HUES6 (cell line): Measurements from ENCODE around the gene OTOP1.
"Not testable (repeated sequence)": the region's sequence is repeated elsewhere in the genome, so short reads cannot be mapped to it uniquely, and the experiment has no call there.

ENCODE experiments used
- H3K27ac ChIP-seq: 2 replicates; pipeline ENCODE4 v1.7.0; 2013; ENCODE audit warnings: low read depth, mild to moderate bottlenecking, low read length, inconsistent platforms
- H3K27me3 ChIP-seq: 2 replicates; pipeline ENCODE4 v1.6.1; 2013; ENCODE audit warnings: low read length; ENCODE audit not compliant: control insufficient read depth, insufficient read depth
- H3K36me3 ChIP-seq: 2 replicates; pipeline ENCODE4 v1.6.1; 2013; ENCODE audit warnings: low read length; ENCODE audit not compliant: control insufficient read depth, insufficient read depth
- H3K4me1 ChIP-seq: 2 replicates; pipeline ENCODE4 v1.6.1; 2013; ENCODE audit warnings: low read length; ENCODE audit not compliant: control insufficient read depth, insufficient read depth
- H3K4me3 ChIP-seq: 2 replicates; pipeline ENCODE4 v1.5.1; 2013; ENCODE audit warnings: low read depth, low read length
- H3K9ac ChIP-seq: one replicate; pipeline ENCODE4 v1.6.1; 2013; ENCODE audit warnings: mild to moderate bottlenecking, low read length
- H3K9me3 ChIP-seq: 2 replicates; pipeline ENCODE4 v1.6.1; 2013; ENCODE audit warnings: low read depth, low read length; ENCODE audit not compliant: control insufficient read depth, insufficient read depth

The OTOP1 gene

DNA sequence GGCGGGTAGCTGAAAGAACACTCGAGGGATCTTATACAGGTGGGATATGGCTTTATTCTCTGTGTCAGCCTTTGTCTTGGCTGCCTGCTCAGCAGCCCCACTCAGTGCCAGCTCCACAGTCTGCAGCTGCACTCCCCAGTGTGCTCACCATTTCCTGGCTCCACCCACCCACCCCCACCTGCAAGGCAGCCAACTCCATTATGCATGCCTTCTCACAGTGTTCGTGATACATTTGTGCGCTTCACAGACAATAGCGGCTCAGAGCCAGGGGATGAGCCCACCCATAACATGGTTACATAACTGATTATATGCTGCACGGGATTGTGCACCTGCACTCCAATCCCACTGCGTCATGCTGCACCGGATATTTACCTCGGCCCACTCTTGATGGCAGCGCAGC is 30.1 kb upstream of the OTOP1 start:
- Histone ChIP-seq H3K4me1 (no peaks in the 10 kb centered on the region), H3K9me3 (no peaks in the 10 kb centered on the region), H3K4me3 (no peak overlapping the region), H3K9ac (no peak overlapping the region), H3K27ac (no peak overlapping the region), H3K27me3 (no peaks in the 10 kb centered on the region), H3K36me3 (no peaks in the 10 kb centered on the region)

DNA sequence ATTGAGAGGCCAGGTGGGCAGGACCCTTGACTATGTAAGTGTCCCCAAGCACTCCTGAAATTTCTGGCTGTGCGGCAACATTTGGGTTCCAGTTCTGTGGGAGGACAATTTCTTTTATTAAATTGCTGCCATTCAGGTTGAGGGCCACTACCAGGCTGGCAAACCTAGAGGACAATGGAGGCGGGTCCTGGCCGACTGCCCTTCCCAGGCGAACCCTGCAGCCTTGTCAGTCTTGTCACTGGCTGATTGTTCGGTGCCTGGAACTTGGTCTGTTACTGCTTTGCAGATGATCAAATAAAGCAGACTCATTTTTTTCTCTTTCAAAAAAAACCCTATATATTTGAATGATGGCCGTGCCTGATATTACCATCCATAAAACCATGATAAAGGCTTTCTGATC is 27.9 kb upstream of the OTOP1 start:
- Histone ChIP-seq H3K27me3 (peaks cover 5% of the 10 kb centered on the region; the same call in 1 of the 2 replicates), H3K9me3 (no peaks in the 10 kb centered on the region), H3K36me3 (no peaks in the 10 kb centered on the region), H3K4me1 (no peaks in the 10 kb centered on the region), H3K4me3 (no peak overlapping the region), H3K27ac (no peak overlapping the region), H3K9ac (no peak overlapping the region)

DNA sequence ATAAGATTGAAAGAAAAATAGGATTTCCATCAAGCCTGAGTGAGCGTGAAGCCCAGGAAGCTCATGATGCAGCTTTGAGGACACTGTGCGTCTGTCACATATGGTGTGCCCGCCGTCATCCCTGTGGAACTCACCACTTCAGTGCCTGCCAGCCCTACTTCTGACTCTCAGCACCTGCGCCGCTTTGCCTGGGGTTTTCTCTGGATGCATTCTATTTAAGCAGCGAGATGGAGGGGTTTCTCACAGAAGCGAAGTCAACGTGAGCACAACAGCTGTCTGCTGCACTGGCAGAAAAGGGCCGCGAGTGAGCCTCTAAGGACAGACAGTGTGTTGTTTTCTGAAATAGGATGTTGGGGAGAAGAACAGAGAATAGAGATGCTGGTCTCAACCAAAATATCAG is 27.5 kb upstream of the OTOP1 start:
- H3K27ac ChIP-seq = no peak overlapping the region
- no peaks in the 10 kb centered on the region for H3K9me3 ChIP-seq
- no peak overlapping the region for H3K9ac ChIP-seq
- H3K36me3 ChIP-seq = no peaks in the 10 kb centered on the region
- no peak overlapping the region for H3K4me3 ChIP-seq
- peaks cover 5% of the 10 kb centered on the region; the same call in 1 of the 2 replicates for H3K27me3 ChIP-seq
- 0 out of 2 replicates have a peak, but pooled peaks cover under 1% of the 10 kb centered on the region for H3K4me1 ChIP-seq

GRCh38 chr4:4249866-4250265 is 23.1 kb upstream of the OTOP1 start:
- H3K4me1 ChIP-seq = peaks cover 7% of the 10 kb centered on the region; the same call in 1 of the 2 replicates
- H3K27me3 ChIP-seq = peaks cover 5% of the 10 kb centered on the region; the same call in 1 of the 2 replicates

DNA sequence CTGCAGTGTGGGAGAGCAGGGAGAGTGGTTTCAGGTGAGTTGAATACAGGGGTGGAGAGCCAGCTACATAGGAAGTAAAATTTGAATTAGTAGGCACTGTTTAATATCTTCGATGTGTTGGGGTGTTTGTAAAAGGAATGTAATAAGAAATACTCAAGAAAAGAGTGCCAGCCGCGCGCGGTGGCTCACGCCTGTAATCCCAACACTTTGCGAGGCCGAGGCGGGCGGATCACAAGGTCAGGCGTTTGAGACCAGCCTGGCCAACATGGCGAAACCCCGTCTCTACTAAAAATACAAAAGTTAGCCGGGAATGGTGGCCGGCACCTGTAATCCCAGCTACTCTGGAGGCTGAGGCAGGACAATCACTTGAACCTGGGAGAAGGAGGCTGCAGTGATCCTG is 22.6 kb upstream of the OTOP1 start:
- H3K27me3 ChIP-seq, H3K9me3 ChIP-seq, H3K4me1 ChIP-seq, H3K27ac ChIP-seq, H3K9ac ChIP-seq: not testable (repeated sequence)
- Histone ChIP-seq H3K4me3 (peak overlapping the region; percentile 81), H3K36me3 (peaks cover 16% of the 10 kb centered on the region)

More at GRCh38 chr4:4249866-4250265, 23.1 kb upstream of the OTOP1 start:
- no peaks in the 10 kb centered on the region for H3K9me3 ChIP-seq
- H3K27ac ChIP-seq = no peak overlapping the region
- H3K36me3 ChIP-seq = peaks cover 11% of the 10 kb centered on the region
- no peak overlapping the region for H3K4me3 ChIP-seq
- no peak overlapping the region for H3K9ac ChIP-seq

- Histone ChIP-seq H3K9ac (peak overlapping the region; percentile 96), H3K27me3 (peaks cover 5% of the 10 kb centered on the region; the same call in 1 of the 2 replicates), H3K4me3 (peak overlapping the region; percentile 81), H3K27ac (peak overlapping the region; percentile 82), H3K9me3 (no peaks in the 10 kb centered on the region), H3K4me1 (peaks cover 7% of the 10 kb centered on the region; the same call in 1 of the 2 replicates), H3K36me3 (peaks cover 21% of the 10 kb centered on the region)
Observed at GRCh38 chr4:4248885-4249203, 22.1 kb upstream of the OTOP1 start.

DNA sequence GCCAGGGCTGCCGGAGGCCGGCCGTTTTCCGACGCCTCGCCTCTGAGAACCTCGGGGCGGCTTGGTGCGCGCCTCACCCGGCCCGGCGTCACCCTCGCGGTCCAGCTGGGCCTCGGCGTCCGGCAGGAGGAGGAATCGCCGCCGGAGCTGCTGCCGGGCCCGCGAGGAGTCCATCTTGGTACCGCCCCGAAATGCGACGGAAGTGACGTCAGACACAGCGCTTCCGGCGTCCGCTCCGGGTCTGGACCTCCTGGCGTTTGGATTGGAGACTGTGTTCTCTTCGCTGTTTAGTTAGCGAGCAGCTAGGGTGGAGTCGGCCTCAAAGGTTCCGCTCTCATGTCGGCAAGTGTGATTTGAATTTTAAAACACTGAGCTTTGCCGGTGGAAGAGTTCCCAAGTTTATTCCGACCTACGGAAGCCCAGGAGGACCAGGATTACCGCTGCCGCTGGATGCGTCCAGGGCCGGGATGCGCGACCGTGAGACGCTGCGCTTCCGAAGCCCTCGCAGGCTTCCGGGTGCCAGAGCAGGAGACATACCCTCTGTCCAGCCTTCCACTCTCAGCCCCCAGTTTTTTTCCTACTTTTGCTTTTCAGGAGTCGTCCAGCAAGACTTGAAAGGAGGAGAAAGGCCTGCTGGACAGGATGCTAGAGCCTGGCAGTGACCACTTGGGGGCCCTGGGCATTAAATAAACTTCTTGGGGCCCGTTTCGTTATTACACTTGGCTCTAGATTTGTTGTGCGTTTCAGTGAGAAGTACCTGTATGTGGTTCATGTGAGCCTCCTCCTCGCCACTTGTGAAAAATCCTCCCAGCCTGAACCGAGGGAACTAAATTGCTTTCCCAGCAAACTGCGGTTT is 21.5 kb upstream of the OTOP1 start, which contains the start of gene TMEM128:
TSS of gene TMEM128 (minus strand) at position 195 of the 856 bp plus-strand sequence. CDS start at position 174, 21 bp downstream.
- Histone ChIP-seq H3K9me3 (no peaks in the 10 kb centered on the region), H3K9ac (peak within 1 kb of the TSS; percentile 96), H3K27ac (peak within 1 kb of the TSS; percentile 82), H3K4me1 (peaks cover 7% of the 10 kb centered on the region; the same call in 1 of the 2 replicates), H3K27me3 (peaks cover 5% of the 10 kb centered on the region; the same call in 1 of the 2 replicates), H3K4me3 (peak within 1 kb of the TSS; percentile 81), H3K36me3 (peaks cover 27% of the 10 kb centered on the region)

GRCh38 chr4:4247696-4248028 is 20.9 kb upstream of the OTOP1 start:
- peaks cover 5% of the 10 kb centered on the region; the same call in 1 of the 2 replicates for H3K27me3 ChIP-seq
- H3K9ac ChIP-seq = peak overlapping the region; percentile 96
- H3K4me1 ChIP-seq = peaks cover 7% of the 10 kb centered on the region; the same call in 1 of the 2 replicates
- H3K27ac ChIP-seq = peak overlapping the region; percentile 82
- H3K36me3 ChIP-seq = peaks cover 28% of the 10 kb centered on the region
- peak overlapping the region; percentile 81 for H3K4me3 ChIP-seq
- H3K9me3 ChIP-seq = no peaks in the 10 kb centered on the region

DNA sequence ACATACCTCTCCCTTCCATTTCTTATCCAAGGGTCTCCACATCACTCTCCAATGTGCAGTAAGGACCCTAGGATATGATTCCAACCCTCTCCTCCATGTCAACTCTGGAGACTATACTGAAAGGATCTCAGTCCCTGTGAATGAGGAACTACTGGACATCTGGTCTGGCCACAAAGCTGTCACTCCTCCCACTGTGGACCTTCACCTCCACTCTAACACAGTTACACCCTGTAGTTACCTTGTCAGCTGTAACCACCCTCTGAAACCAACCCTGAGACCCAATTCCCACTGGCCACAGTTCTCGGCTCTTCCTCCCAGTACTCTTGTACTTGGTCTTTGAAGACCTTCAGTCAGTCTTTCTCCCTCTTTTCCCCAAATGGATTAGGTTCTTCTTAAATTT is 18.4 kb upstream of the OTOP1 start:
- H3K9ac ChIP-seq = no peak overlapping the region
- H3K4me1 ChIP-seq = peaks cover 7% of the 10 kb centered on the region; the same call in 1 of the 2 replicates
- H3K4me3 ChIP-seq = no peak overlapping the region
- H3K27ac ChIP-seq = no peak overlapping the region
- H3K9me3 ChIP-seq = no peaks in the 10 kb centered on the region
- no peaks in the 10 kb centered on the region for H3K27me3 ChIP-seq
- peaks cover 48% of the 10 kb centered on the region for H3K36me3 ChIP-seq

GRCh38 chr4:4239551-4239950 is 12.8 kb upstream of the OTOP1 start:
- H3K9ac ChIP-seq, H3K27ac ChIP-seq, H3K9me3 ChIP-seq, H3K27me3 ChIP-seq, H3K4me3 ChIP-seq, H3K4me1 ChIP-seq: not testable (repeated sequence)
- peaks cover 58% of the 10 kb centered on the region for H3K36me3 ChIP-seq

GRCh38 chr4:4233610-4234009 is 6.9 kb upstream of the OTOP1 start:
- no peaks in the 10 kb centered on the region for H3K4me1 ChIP-seq
- H3K9me3 ChIP-seq = peaks cover 13% of the 10 kb centered on the region; the same call in 1 of the 2 replicates
- peaks cover 14% of the 10 kb centered on the region for H3K36me3 ChIP-seq
- H3K9ac ChIP-seq = no peak overlapping the region
- H3K27me3 ChIP-seq = peaks cover 26% of the 10 kb centered on the region
- H3K27ac ChIP-seq = no peak overlapping the region
- H3K4me3 ChIP-seq = no peak overlapping the region
